Body of pancreas (tissue), 4 donors: ENCODE results near the gene VAPA. TPM values are rescaled to one million over a fixed set of nuclear protein-coding genes. Genes with fewer than 3 reads are reported as not detected.
A peak's percentile ranks its signal among the peaks of the same experiment; 100 is the strongest.

Experiments used
- ATAC-seq: fragments of 150-250 bp; one replicate; pipeline ENCODE4 v1.9.1; 2016
- DNase-seq, 4 donors: peaks; one replicate each; pipeline ENCODE4 v3.0.0-alpha.2; 2019
- H3K27ac ChIP-seq, 4 donors: fragments of 200-600 bp; sonication (generic); 1 replicate in 3 of 4; 2 replicates in 1 of 4; pipeline versions ENCODE4 v1.5.1 to v1.6.1; 2016 to 2019; ENCODE audit warnings: mild to moderate bottlenecking in 1 of 4, mixed read lengths in 1 of 4, moderate library complexity in 1 of 4
- H3K27me3 ChIP-seq, 2 donors: fragments of 200-600 bp; sonication (generic); one replicate each; pipeline ENCODE4 v1.6.0; 2016; ENCODE audit warnings: mild to moderate bottlenecking in 1 of 2
- H3K36me3 ChIP-seq, 2 donors: fragments of 200-600 bp; sonication (generic); replicated peaks in 1 of 2; 2 replicates each; pipeline ENCODE4 v1.5.1; 2016; ENCODE audit warnings: low read depth in 2 of 2; ENCODE audit not compliant: insufficient read depth in 1 of 2
- H3K4me1 ChIP-seq: fragments of 200-600 bp; sonication (generic); one replicate; pipeline ENCODE4 v1.6.0; 2016
- H3K4me3 ChIP-seq, 2 donors: fragments of 200-600 bp; sonication (generic); 1 replicate in 1 of 2; 2 replicates in 1 of 2; pipeline ENCODE4 v1.5.1; 2016 to 2019
- H3K9me3 ChIP-seq, 3 donors: fragments of 200-600 bp; sonication (generic); 1 replicate in 2 of 3; 2 replicates in 1 of 3; pipeline ENCODE4 v1.5.1; 2016
- POLR2A ChIP-seq, 3 donors: fragments of 450-650 bp; IDR thresholded peaks; one replicate each; pipeline ENCODE4 v1.6.1; 2016; ENCODE audit warnings: antibody characterized with exemption in 3 of 3, mild to moderate bottlenecking in 2 of 3
- WGBS, 2 donors: methylation state at CpG; one replicate each; pipeline ENCODE4 v1.1.5; 2017; 5-methylcytosine and 5-hydroxymethylcytosine counted together
- intact Hi-C: fragments of 100-400 bp; cut with DNase I; formaldehyde crosslinking; loops from one replicate; pipeline ENCODE4 v1.15.1; 2023
- total RNA-seq, 2 donors: library from RNA; depleted of rRNA; stranded (reverse); fragments of >200 nt; gene quantifications; one replicate each; pipeline ENCODE4 v1.1.0, GENCODE V29; 2016
- TF ChIP-seq, protein P1 (sequence below), 7 experiments: fragments of 450-650 bp in 4 of 7; fragments of 200-600 bp in 3 of 7; sonication (generic) in 3 of 7; IDR thresholded peaks; one replicate each; pipeline ENCODE4 v1.5.1; 2016 to 2019; ENCODE audit warnings: antibody characterized with exemption in 7 of 7

Gene VAPA
- total RNA-seq, 2 donors from 2014 or later = 58.7 to 113 TPM

DNA sequence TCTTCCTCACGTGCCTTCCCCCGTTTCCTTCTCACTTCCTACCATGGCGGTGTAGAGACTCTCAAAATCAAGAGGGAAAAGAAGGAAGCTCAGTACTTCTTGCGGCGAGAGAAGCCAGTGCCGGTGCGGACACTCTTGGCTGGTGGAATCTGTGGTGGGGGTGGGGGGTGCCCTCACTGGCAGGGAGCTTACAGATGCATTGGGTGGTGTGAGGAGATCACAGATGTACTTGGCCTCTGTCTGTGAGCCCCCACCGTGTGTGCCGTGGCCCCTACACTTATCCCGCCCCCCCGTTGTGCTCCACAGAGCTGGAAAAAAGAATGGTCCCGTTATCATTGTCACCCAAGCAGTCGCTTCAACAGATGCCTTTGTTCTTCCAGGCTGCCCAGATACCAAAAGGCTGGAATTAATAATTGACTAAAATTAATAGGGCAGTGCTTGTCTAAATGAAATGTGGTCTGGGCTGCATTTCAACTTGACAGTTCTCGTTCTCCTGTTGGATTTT is 79.8 kb downstream of the VAPA start:
- DNase-seq = no peak
- WGBS, 2 donors = 34 to 38% methylated on average over 14 of the region's 14 CpGs
- intact Hi-C loops = no loop called here
- no peak for TF ChIP-seq POLR2A (IDR thresholded peaks at IDR 0.05)
- TF ChIP-seq, protein P1, sequence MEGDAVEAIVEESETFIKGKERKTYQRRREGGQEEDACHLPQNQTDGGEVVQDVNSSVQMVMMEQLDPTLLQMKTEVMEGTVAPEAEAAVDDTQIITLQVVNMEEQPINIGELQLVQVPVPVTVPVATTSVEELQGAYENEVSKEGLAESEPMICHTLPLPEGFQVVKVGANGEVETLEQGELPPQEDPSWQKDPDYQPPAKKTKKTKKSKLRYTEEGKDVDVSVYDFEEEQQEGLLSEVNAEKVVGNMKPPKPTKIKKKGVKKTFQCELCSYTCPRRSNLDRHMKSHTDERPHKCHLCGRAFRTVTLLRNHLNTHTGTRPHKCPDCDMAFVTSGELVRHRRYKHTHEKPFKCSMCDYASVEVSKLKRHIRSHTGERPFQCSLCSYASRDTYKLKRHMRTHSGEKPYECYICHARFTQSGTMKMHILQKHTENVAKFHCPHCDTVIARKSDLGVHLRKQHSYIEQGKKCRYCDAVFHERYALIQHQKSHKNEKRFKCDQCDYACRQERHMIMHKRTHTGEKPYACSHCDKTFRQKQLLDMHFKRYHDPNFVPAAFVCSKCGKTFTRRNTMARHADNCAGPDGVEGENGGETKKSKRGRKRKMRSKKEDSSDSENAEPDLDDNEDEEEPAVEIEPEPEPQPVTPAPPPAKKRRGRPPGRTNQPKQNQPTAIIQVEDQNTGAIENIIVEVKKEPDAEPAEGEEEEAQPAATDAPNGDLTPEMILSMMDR (IDR thresholded peaks at IDR 0.05) = no peak
- peak; percentile 80 for ATAC-seq
- peak overlapping the region in 3 of 4 donors; percentile 61 to 79 (median 70) for H3K27ac ChIP-seq
- H3K4me1 ChIP-seq = peaks cover 42% of the 10 kb centered on the region
- no peaks in the 10 kb centered on the region for H3K36me3 ChIP-seq
- no peak overlapping the region for H3K4me3 ChIP-seq
- no peaks in the 10 kb centered on the region for H3K27me3 ChIP-seq
- no peaks in the 10 kb centered on the region for H3K9me3 ChIP-seq

GRCh38 chr18:9994026-9994570 is 80.3 kb downstream of the VAPA start:
- TF ChIP-seq, protein P1 (IDR thresholded peaks at IDR 0.05) = no peak
- peak in 2 of 3 donors; percentile 11 to 15 for TF ChIP-seq POLR2A (IDR thresholded peaks at IDR 0.05)
- 10 to 24% methylated on average over 11 of the region's 11 CpGs for WGBS, 2 donors
- H3K36me3 ChIP-seq = no peaks in the 10 kb centered on the region
- H3K4me3 ChIP-seq = no peak overlapping the region
- no peaks in the 10 kb centered on the region for H3K9me3 ChIP-seq
- peak overlapping the region; percentile 6 to 79 (median 66) for H3K27ac ChIP-seq
- intact Hi-C loops = no loop called here
- peak in 1 of 4 donors; percentile 48 for DNase-seq
- H3K27me3 ChIP-seq = no peaks in the 10 kb centered on the region
- ATAC-seq = peak; percentile 78
- peaks cover 41% of the 10 kb centered on the region for H3K4me1 ChIP-seq

DNA sequence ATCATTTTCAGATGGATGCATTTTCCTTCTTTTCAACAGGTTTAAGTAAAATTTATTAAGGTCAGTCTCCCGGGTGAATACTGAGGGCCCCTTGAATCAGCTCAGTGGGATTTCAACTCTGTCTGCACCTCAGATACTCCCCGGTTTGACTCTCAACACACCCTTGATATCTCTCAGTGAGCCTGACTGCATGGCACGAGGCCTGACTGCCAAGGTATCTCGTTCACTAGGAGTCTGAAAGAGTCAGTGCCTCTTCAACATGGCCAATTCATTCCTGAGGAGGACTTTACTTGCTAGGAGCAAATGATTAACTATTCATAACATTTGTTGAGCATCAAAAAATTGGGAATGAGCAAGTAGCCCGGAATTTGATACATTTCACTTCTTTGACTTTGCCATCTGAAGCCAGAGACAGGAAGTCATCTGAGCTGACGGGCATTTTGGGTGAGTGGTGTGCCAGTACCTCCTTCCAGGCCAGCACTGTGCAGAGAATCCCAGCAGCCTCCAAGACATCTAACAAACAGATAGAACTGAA is 81.0 kb downstream of the VAPA start:
- H3K4me3 ChIP-seq = no peak overlapping the region
- TF ChIP-seq, protein P1 (IDR thresholded peaks at IDR 0.05) = no peak
- no peak for TF ChIP-seq POLR2A (IDR thresholded peaks at IDR 0.05)
- no peak for DNase-seq
- intact Hi-C loops = no loop called here
- peak overlapping the region in 3 of 4 donors; percentile 61 to 79 (median 70) for H3K27ac ChIP-seq
- 60 to 65% methylated on average over 6 of the region's 6 CpGs for WGBS, 2 donors
- H3K36me3 ChIP-seq = no peaks in the 10 kb centered on the region
- no peaks in the 10 kb centered on the region for H3K27me3 ChIP-seq
- H3K9me3 ChIP-seq = no peaks in the 10 kb centered on the region
- ATAC-seq = no peak
- H3K4me1 ChIP-seq = peaks cover 34% of the 10 kb centered on the region

DNA sequence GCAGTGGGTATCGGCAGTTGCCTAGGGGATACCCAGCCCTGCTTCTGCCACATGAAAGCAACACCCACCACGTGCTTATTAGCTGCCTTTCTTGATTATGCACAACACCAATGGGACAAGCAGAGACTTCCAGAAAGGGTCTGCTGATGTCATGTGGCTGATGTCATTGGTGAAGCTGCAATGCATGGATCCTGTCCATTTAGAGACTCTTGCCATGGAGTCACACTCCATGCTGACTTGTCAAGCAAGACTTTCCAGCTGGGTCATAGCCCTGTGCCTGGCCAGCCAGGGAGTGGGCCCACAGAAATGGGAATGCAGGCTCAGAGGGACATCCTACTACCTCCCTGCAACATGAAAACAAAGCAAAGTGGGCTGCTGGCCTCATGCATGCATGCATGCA is 81.8 kb downstream of the VAPA start:
- no peak overlapping the region for H3K4me3 ChIP-seq
- H3K27ac ChIP-seq = peak overlapping the region in 3 of 4 donors; percentile 61 to 79 (median 70)
- no peak for TF ChIP-seq POLR2A (IDR thresholded peaks at IDR 0.05)
- TF ChIP-seq, protein P1 (IDR thresholded peaks at IDR 0.05) = no peak
- H3K27me3 ChIP-seq = no peaks in the 10 kb centered on the region
- intact Hi-C loops = no loop called here
- H3K9me3 ChIP-seq = no peaks in the 10 kb centered on the region
- WGBS, 2 donors = 90 to 96% methylated on average over 2 of the region's 2 CpGs
- no peak for ATAC-seq
- H3K36me3 ChIP-seq = no peaks in the 10 kb centered on the region
- DNase-seq = no peak
- H3K4me1 ChIP-seq = peaks cover 34% of the 10 kb centered on the region

- DNase-seq (no peak), ATAC-seq (no peak)
- intact Hi-C loops = no loop called here
- WGBS, 2 donors = 61 to 62% methylated on average over 3 of the region's 3 CpGs
- peaks cover 34% of the 10 kb centered on the region for H3K4me1 ChIP-seq
- peak overlapping the region in 1 of 4 donors; percentile 79 for H3K27ac ChIP-seq
- no peak overlapping the region for H3K4me3 ChIP-seq
- H3K9me3 ChIP-seq = no peaks in the 10 kb centered on the region
- H3K36me3 ChIP-seq = no peaks in the 10 kb centered on the region
- no peaks in the 10 kb centered on the region for H3K27me3 ChIP-seq
- no peak for TF ChIP-seq POLR2A (IDR thresholded peaks at IDR 0.05)
Measured at GRCh38 chr18:9996094-9996493, 82.3 kb downstream of the VAPA start.
